GOT3 (cell line): ENCODE measurements around the gene GCFC2.
"Not testable (repeated sequence)": the region's sequence is repeated elsewhere in the genome, so short reads cannot be mapped to it uniquely, and the experiment has no call there.

Source experiments
- DNase-seq: peaks from one replicate; lab custom pipeline; 2025; ENCODE audit warnings: mixed read lengths; lab: John Stamatoyannopoulos, UW

The GCFC2 gene

GRCh38 chr2:75679556-75679955, 31.2 kb downstream of the GCFC2 start:
- no peak for DNase-seq

DNA sequence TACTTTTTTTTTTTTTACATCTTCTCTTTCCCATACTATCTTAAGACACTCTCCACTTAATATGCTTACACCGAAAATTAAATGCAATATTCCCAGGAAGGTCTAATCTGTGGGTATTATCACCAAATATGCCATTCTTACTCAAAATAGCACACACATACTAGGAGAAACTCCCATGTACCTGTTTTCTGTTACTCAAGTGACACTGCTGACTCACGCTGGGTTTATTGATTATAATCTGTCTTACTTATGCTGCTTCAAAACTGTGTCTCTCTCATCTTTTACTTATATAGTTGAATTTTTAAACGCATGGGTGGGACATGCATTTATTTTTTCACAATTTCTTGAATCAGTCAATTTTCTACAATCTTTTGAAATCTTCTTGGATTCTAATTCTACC, 34.3 kb downstream of the GCFC2 start:
- DNase-seq, result no peak

- no peak for DNase-seq
Measured at GRCh38 chr2:75675908-75676307, 34.8 kb downstream of the GCFC2 start.

DNA sequence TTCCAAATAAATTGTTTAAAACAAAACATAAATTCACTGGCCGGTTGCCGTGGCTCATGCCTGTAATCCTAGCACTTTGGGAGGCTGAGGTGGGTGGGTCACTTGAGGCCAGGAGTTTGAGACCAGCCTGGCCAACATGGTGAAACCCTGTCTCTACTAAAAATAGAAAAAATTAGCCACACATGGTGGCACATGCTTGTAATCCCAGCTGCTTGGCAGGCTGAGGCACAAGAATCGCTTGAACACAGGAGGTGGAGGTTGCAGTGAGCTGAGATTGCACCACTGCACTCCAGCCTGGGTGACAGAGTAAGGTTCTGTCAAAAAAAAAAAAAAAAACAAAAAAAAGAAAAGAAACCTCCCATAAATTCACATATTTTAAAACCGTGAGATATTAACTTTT, 35.3 kb downstream of the GCFC2 start:
- not testable (repeated sequence) for DNase-seq

DNA sequence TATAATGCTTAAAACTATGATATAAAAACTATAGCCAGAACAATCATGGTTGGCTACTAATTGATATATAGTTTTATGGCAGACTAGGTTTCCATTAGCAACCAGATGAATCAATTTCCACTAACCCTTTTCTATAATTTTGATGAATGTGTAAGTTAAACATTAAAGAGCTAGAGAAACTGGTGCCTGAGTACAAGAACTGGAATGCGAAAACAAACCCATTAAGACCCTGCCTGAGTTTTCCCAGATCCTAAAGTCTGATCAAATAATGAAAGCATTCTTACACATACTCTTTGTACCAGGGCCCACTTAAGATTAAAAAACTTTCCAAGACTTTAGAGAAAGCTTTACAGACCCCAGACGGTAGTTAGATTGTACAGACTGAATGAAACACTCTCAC, 42.8 kb downstream of the GCFC2 start:
- no peak for DNase-seq

DNA sequence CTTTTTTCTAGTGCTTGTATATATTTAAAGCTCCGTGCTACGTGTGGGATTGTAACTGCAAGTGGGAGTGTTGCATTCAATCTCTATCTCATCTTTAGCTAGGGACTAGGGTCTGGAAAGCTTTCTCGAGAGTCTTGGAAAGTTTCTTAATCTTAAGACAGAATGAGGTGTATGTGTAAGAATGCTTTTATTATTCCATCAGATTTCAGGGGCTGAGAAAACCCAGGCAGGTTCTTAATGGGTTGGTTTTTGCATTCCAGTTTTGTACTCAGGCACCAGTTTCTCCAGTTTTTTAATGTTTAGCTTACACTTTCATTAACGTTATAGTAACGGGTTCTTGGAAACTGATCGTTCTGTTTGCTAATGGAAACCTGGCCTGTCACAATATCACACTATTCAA, 43.8 kb downstream of the GCFC2 start:
- no peak for DNase-seq

- DNase-seq, result no peak
Measured at GRCh38 chr2:75657798-75658197, 52.9 kb downstream of the GCFC2 start.

DNA sequence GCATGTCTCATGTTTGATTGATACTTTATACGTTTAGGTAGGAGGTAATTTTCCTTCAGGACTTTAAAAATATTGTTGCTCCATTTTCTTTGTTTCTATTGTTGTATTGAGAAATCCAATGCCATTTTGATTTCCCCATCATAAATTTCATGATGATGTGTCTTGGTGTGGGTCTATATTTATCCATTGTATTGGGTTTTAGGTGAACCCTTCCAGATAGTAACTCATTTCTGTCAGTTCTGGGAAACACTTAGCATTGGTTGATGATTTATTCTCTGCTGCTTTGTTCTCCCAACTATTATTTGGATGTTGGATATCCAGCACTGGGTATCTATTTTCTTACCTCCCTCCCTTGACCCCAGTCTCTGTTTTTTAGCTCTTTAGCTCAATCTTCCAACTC, 54.2 kb downstream of the GCFC2 start:
- DNase-seq, result no peak

DNA sequence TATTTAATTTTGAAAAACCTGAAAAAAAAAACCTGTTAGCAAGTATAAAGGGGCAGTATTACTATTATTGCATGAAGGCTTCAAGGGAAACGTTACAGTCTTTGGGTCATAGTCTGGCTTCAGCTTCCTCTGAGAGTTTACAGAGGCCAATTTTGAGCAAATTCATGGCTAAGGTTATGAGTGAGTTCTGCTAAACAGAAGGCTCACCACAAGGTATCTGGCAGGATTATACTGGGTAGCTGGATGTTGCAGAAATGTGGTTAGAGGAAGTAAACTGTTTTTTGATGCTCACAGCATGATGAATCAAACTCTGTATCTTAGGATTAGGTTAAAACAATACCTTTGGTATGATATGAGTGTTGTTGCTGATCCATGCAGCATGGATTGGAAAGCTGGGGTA, 54.9 kb downstream of the GCFC2 start:
- DNase-seq, result no peak

GRCh38 chr2:75654012-75654411, 56.7 kb downstream of the GCFC2 start:
- DNase-seq, result no peak

DNA sequence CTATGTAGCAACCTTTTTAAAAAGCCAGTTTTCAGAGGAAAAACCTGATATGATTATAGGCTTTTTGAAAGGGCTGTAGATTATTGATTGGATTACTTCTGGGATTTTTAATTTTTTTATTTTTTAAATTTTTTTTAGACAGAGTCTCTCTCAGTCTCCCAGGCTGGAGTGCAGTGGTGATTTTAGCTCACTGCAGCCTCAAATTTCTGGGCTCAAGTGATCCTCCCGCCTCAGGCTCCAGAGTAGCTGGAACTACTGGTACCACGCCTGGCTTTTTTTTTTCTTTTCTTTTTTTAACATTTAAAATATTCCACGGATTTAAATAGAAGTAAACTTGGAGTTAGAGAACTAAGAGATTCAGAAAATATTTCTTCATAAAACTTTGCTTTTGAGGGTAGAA, 62.9 kb downstream of the GCFC2 start:
- DNase-seq, result no peak

DNA sequence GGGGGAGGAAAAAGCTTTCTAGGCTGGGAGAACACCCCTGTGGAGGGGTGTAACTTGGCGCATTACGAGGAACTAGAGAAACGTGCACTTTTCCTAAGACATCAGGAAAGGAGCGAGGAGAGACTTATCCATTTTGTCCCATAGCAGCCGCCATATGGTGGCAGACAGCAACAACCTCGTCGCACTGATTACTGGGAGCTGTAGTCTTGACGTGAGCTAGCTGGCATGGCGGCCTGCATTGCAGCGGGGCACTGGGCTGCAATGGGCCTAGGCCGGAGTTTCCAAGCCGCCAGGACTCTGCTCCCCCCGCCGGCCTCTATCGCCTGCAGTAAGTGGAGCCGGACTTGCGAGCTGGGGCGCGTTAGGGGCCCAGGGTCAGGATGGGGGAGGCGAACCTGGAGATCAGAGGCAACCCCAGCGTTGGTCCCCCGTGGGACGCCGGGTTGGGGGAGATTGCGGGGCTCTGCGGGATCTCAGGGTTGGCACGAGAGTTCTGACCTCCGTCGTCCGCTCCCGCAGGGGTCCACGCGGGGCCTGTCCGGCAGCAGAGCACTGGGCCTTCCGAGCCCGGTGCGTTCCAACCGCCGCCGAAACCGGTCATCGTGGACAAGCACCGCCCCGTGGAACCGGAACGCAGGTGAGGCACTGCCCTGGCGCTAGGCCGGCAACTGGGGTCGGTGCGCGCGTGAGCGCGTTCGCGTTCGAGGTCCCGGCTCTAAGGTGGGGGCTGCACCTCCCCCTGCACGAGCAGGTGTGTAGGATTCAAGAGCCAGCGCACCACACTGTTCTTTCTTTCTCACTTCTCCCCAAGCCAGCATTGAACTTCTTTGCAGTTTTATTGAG, 63.9 kb downstream of the GCFC2 start, which contains the start of gene MRPL19:
TSS of gene MRPL19 (plus strand) at position 201 of the 843 bp plus-strand sequence. CDS start at position 226, 25 bp downstream.
- peak; percentile 47 for DNase-seq

DNA sequence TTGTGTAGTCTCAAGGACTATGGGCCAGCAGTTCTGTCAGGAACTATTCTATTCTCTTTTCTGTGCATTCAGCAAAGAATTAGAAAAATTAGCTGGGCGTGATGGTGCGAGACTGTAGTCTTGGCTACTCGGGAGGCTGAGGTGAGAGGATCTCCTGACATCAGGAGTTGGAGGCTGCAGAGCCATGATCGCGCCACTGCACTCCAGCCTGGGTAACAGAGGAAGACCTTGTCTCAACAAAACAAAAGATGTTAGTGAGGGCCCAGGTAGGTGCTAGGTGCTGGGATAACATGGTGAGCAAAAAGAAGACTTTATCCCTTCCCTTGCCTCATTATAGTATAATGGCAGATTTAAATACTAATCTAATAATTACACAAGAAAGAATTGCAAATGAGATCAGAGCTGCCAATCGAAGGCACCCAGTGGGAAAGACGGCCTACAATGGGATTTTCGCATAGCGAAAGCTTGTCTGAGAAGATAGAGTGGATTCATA, 64.6 kb downstream of the GCFC2 start:
- no peak for DNase-seq

GRCh38 chr2:75645643-75646042, 65.1 kb downstream of the GCFC2 start:
- DNase-seq, result no peak

GRCh38 chr2:75643980-75644379, 66.7 kb downstream of the GCFC2 start:
- DNase-seq, result no peak

GRCh38 chr2:75641587-75641986, 69.1 kb downstream of the GCFC2 start:
- no peak for DNase-seq

DNA sequence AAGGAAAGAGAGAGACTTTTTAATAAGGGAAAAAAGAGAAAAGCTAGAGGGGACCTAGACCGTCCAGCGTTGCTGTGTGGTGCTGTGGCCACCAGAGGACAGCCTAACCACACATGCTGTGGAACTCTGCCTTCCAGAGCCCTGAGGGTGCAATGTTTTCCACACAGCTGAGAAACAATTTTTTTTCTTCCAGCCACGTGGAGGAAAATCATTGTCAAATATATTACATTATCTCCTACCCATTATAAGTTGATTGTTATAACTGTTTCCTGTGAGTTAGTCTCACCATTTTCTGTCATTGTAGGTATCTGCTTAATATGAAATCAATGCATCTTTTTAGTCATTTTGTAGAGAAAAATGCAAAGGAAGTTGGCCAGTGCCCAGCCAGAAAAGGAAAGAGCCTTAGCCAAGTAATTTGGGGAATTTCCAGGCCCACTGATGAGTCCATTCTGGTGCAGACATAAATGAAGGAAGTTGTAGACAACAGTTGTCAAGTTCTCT, 70.0 kb downstream of the GCFC2 start:
- DNase-seq, result no peak

DNA sequence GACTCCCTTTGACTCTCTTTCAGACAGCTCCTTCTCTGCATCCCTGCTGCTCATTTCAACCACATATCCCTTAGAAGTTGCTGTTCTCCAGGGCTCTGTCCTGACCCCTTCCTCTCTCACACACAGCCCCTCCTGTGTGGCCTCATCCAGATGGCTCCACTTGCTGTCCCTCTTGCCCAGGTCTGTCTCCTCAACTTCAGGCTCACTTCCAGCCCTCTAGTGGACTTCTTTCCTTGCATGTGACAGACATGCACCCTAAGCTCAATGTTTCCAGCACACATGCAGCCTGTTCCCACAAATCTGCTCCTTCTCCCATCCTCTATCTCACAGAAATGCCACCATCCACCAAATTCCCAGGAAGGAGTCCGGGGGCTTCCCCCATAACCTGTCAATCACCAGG, 73.1 kb downstream of the GCFC2 start:
- DNase-seq, result no peak

DNA sequence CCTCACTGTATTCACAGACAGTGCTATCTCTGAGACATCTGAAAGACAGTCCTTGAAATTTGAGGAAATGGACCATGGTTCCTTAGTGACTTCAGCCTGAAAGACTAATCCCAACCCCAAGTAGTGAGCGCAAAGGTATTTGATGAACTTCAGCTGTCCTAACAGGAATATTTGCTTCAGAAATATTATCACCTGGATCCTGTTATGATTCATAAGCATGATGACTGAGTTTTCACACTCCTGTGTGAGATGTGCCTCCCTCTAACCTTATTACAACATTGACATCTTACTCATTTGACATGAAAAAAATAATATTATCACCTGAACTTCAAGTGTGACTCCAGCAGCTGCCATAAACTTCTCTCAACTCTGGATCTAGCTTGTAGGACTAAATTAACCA, 75.8 kb downstream of the GCFC2 start:
- no peak for DNase-seq

- no peak for DNase-seq
Measured at GRCh38 chr2:75633620-75634019, 77.1 kb downstream of the GCFC2 start.

DNA sequence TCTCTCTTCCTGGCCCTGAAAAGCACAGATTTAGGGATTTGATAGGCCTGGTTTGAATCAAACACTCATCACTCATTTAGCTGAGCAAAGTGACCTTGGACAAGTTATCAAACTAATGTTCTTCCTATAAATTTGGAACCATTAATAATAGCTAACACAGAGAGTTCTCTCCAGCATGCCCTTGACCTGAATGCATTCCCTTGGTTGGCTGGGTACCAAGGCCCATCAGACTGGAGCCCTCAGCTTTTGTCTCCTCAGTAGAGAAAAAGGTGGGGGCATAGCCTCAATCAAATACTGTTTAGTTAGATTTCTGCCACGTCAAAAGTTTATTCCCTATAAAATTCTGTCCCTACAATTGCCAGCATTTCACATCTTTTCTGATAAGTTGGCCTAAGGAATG, 77.9 kb downstream of the GCFC2 start:
- DNase-seq, result no peak

DNA sequence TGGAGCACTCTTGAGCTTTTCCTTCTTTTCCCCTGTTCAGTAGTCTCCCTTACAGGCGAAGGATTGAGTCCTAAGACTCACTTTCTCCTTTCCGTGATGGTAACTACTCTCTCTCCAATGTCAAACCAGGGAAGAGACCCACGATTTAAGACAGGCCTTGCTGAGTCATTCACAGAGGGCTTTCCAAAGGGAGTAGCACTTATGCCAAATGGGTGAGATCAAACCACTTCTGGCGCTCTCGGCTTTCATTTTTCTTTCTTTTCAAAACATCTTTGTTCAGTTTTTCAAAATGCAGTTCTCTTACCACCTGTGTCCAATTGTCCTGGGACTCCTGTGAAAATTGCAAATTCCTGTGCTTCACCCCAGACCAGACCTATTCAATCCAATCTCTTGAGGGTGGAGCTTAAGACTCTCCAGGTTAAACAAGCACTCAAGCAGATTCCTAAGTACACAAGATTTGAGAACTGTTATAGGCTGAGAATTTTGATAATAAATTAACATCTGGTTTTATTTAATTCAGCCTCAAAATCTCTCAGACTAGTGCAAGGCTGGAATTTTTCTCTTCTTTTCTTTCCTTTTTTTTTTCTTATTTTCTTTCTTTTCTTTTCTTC, 78.5 kb downstream of the GCFC2 start:
- no peak for DNase-seq

GRCh38 chr2:75627902-75628504, 82.7 kb downstream of the GCFC2 start:
- DNase-seq, result peak; percentile 19
